ENCODE data around the gene MRPL48.
"Not testable (repeated sequence)": the region's sequence is repeated elsewhere in the genome, so short reads cannot be mapped to it uniquely, and the experiment has no call there.

Gene MRPL48

DNA sequence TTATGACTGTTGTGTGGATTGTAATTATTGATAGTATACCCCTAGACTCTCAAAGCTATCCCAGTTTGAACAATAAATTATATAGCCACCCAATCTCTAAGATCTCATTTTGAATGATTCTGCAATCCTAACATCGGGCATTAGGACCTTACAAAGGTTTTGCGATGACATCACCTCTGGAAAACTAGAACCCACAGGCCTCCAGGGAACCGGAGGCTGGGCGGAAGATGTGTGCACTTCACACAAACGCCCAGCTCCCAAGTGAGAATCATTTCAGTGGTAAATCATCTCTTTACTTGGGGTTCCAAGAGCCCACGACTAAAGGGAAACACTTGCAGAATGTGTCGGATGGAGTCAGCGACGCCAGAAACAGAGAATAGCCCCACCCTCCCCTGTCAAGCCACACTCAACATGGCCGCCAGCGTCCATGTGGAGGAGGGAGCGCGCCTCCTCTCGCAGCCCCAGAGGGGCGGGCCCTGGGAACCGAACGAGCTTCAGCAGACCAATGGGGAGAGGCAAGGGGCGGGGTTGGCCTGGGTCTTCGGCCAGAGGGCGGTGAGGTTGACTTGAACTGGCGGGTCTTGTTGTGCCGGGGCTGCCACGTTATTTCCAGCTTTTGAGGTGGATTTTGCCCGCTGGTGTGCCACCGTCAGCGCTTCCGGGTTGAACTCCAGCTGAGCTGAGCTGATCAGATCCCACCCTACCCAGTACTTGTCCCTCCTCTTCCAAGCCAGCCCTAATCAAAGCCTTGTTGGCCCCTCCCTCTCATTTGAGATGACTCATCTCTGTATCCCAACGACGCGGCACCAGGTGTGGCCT is 8.4 kb upstream of the MRPL48 start:
- DNase-seq (ENCODE audit: low read depth in 2 of 2): peak; percentile 85 to 97

DNA sequence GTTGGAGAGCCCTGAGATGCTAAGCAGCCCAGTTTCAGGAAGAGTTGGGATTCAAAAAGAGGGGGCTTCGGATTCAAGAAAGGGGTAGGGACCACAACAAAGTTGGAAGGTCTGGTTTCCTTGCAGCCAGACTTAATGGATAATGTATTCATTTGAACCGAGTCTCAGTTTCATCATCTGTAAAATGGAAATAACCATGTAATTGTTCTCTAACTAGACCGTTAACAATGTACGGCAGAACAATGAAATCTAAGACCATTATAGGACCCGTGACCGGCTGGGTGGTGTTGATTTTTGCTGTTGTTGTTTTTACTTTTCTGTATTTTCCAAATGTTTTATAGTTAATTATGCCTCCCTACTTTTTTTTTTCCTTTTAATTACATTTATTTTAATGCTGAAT is 6.4 kb upstream of the MRPL48 start:
- DNase-seq (ENCODE audit: low read depth in 2 of 2): no peak

DNA sequence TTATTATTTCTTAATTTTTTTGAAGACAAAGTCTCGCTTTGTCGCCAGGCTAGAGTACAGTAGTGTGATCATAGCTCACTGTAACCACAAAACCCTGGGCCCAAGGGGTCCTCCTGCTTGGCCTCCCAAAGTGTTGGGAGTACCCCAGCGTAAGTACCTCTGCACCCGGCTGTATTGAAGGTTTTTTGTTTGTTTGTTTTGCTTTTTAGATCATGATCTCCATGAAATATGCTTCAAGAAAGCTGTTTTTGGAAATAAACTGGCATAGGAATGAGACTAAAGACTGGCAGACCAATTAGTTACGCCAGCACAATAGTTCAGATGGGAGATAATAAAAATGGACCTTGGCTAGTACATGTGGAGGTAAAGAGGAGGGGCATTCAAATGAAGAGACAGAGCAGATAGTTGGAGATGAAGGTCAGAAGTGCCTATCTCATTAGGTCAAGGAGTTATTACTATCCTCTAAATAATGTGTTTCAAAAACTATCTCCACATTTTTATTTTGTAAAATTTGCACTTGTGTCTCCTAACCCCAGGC is 4.1 kb upstream of the MRPL48 start:
- no peak for DNase-seq (ENCODE audit: low read depth in 2 of 2)

DNA sequence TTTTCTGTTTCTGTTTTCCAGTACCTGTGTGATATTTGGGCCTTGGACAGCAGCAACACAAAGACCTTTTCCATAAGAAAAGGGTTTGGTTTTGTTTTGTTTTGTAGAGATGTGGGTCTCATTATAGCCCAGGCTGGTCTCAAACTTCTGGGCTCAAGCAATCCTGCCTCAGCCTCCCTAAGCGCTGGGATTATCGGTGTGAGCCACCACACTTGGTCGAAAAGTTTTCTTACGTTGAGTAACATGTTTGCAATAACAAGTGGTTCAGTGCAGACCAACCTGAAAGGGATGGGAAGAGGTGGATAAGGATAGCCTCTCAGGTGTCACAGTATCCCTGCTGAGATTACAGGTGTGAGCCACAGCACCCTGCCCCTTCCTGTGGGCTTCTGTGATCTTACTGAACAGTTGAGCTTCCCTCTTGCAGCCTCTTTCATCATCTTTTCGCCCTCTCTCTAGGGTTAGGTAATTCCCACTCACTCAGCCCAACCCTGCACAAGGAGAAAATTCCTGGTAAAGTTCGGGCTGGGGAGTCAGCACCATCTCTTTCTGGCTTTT is 3.5 kb upstream of the MRPL48 start:
- DNase-seq (ENCODE audit: low read depth in 2 of 2): no peak

DNA sequence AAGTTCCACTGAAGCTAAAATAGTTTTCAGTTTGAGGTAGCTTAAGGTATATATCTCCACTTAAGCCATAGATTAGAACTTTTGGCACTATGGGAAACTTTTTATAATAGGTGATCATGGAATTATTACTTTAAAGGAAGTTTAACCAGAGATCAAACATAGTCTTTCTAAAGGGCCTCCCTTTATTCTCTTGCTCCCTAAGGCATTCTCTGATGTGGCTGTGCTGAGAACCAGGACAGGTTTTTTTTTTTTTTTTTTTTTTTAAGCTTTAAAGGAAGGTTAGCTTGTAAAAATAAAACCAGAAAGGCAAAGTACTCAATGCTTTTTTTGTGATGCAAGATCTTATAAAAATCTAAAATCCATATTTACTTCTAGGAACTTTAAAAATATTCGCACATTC is 2.9 kb upstream of the MRPL48 start:
- DNase-seq (ENCODE audit: low read depth in 2 of 2): no peak

DNA sequence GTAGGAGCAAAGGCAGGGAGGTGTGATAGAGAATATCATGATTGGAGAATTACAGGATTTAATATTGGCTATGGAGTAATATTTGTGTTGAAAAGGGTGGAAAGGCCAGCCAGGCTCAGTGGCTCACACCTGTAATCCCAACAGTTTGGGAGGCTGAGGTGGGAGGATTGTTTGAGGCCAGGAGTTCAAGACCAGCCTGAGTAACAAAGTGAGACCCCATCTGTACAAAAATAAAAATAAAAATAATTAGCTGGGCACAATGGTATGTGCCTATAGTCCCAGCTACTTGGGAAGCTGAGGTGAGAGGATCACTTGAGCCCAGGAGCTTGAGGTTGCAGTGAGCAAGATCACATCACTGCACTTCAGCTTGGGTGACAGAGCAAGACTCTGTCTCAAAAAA is 2.2 kb upstream of the MRPL48 start:
- not testable (repeated sequence) for DNase-seq (ENCODE audit: low read depth in 2 of 2)

DNA sequence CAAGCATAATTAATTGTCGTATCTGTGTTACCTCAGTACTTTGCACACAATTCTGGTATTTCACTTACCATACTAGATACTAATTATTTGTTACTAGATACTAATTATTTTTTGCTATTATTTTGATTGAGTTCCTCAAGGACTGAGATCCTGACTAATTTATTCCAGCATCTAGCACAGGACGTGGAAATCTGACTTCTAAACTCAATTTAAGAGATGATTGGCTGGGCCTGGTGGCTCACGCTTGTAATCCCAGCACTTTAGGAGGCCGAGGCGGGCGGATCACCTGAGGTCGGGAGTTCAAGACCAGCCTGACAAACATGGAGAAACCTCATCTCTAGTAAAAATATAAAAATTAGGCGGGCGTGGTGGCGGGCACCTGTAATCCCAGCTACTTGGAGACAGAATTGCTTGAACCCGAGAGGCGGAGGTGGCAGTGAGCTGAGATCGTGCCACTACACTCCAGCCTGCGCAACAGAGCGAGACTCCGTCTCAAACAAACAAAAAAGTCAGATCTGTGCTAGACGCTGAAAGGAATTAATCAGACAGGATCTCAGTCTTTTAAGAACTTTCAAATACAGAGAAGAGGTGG is 527 bp upstream of the MRPL48 start:
- no peak for DNase-seq (ENCODE audit: low read depth in 2 of 2)

DNA sequence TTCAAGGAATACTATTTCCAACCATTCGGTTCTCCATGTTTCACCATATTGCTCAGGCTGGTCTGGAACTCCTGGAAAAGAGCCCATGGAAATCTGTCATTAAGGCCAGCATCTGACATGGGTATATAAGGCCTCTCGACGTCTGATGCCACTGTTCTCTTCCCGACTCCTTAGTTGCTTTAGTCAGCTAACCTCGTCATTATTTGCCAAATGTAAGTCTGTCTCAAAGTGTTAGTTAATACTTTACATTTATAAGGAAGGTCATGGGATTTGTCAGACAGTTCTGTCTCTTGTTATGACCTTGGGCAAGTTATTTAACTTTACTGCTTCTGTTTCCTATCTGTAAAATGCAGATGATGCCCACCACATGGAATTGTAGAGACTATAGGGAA is 1.6 kb downstream of the MRPL48 start:
- no peak for DNase-seq (ENCODE audit: low read depth in 2 of 2)

DNA sequence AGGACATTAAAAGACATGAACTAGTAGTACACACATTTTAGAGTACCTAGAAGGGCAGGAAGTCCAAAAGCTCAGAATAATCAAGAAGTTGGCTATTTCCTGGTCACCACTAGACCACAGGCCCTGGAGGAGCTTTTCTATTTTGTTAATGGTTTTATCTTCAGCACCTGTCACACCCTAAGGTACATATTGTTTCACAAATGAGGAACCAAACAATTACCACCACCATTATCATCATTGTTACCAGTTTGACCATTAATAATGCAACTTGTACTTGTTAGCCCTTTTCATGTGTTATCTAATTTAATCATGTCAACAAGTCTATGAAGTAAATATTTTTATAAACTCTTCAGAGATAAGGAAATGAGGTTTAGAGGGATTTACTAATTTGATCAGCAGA is 4.9 kb downstream of the MRPL48 start:
- DNase-seq (ENCODE audit: low read depth in 2 of 2): no peak

DNA sequence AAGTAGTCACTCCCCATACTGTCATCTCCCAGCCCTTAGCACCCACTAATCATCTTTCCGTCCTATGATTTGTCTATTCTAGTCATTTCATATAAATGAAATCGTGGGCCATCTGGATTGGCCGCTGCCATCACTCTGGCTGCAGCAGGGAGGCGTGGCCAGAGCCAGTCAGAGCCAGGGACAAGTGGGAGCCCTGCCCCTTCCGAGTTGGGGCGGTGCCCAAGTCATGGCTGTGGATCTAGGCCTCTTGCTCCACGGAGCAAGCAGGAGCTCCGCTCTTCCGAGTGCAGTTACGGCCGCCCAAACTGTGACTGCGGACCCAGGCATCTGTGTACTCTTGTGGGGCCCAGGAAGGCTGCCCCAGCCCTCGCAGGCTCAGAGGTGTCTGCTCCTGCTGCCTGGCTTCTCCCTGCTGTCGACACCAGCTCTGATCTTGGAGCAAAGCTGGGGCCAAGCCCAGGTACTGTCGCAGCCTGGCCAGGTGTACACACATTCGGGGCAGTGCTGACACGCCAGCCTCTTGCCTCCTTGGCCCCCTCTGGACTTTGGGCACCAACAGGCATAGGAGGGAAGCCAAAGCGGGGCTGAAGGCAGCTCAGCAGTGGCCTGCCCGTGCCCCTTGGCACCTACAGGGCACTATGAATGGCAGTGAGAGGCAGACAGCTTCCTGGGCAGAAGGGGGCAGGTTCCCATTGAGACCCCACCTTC is 8.4 kb downstream of the MRPL48 start:
- DNase-seq (ENCODE audit: low read depth in 2 of 2): no peak

DNA sequence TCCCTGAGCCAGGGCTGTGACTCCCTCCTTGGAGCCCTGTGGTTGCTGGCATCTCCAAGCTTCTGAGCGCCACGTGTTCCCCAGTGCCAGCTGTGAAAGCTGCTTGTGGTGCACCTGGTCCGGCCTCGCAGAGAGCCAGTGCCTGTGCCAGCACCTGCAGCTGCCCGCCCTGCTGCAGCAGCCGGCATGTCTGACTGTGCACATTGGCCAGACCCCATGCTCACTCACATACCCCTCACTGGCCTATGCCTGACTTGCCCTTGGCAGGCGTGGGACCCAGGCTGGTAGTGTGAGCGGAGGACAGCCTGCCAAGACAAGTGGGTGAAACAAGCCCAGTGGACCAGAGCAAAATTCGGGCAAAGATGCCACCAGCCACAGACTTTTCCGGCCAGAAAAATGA is 9.8 kb downstream of the MRPL48 start:
- no peak for DNase-seq (ENCODE audit: low read depth in 2 of 2)

DNA sequence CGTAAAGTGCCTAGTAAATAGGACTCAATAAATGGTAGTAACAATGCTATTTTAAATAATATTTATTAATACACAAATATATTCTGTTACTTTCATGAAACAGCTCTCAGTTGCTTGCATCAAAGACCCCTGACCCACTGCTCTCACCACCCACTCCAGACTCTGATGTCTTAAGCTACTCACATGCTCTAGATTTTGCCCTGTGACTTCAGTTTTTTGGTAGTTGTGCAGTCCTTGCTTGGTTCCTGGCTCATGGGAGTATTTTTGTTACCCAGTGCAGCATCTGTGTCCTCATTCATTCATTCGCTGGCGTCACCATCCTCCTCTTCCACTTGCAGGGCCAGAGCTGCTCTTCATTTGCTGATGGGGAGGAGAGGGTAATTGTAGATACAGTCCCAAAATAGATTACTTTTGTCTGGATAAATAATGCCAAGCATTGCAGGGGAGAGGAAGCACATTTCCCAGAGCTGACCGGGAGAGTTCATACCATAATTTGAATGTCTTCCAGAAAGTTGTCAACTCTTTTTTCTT is 12.7 kb downstream of the MRPL48 start:
- no peak for DNase-seq (ENCODE audit: low read depth in 2 of 2)

DNA sequence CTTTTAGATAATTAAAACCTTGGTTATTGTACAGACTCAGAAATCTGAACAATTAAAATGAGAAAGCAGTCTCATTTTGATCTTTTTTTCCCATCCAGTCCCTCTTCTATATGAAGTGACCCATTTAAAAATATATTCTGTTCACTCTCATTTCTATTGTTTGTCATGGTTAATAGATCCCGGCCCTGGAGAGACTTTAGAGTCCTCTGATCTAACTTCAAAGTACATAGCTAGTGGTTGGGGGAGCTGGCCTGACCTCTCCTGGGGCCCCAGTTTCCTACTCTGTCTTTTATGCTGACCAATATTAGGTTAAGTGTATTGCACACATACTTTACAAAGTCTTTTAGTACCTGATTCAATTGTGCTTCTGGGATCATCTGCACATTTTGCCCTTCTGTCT is 13.5 kb downstream of the MRPL48 start:
- no peak for DNase-seq (ENCODE audit: low read depth in 2 of 2)

DNA sequence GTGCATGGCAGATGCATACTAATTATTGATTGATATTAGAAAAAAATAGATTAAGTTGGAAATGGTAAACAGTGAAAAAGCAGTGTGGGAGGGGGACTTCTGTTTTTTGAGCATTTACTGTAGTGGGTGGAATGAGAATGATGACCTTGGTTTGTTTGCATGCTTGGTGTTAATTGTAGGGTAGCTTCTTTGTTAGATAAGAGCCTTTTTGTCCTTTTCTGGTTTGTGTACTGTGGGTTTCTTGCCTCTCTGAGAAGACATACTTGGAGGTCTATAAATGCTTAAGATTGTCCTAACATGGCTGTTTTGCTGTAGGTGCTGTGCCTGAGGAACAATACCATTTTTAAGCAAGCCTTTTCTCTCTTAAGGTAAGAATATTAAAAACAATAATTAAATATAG is 17.0 kb downstream of the MRPL48 start:
- DNase-seq (ENCODE audit: low read depth in 2 of 2): no peak

DNA sequence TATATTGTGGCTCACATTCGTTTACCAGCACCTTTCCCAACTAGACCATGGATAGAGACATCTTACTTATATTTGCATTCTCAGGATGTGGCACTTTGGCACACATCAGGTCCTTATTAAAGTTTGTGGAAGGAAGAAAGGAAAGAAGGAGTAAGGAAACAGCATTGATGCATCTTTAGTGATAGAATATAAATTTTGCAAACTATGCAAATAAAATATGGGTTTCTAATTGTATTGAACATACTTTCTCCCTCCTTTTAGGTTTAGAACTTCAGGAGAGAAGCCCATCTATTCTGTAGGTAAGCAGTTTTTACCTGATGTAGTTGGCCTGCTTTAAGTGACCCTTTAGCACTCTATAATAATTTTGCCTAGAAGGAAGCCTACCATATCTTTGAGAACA is 20.4 kb downstream of the MRPL48 start:
- DNase-seq (ENCODE audit: low read depth in 2 of 2): no peak

DNA sequence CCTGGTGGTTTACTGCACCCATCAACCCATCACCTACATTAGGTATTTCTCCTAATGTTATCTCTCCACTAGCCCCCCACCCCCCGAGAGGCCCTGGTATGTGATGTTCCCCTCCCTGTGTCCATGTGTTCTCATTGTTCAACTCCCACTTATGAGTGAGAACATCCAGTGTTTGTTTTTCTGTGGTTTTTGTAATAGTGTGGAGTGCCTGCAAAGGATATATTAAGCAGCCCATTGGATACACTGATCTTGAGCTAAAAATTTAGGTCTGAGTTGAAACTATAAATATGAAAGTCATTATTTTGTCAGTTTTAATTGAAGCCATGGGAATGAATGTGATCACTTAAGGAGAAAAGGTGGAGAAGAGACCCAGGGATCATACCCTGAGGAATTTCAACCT is 23.0 kb downstream of the MRPL48 start:
- DNase-seq (ENCODE audit: low read depth in 2 of 2): no peak

DNA sequence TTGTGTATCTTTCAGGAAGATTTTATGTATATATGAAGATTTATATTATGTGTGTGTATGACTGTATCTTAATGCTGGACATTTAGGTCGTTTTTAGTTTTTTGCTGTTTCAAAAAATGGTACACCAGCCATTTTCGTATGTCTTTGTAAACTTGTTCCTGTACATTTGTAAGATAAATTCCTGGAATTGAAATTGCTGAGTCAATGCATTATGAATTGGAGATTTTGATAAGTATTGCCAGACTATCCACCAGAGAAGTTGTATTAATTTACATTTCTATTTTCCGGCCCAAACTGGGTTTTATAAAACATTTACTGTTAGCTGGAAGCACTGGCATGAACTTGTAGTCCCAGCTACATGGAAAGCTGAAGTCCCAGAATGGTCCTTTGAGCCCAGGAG is 24.6 kb downstream of the MRPL48 start:
- no peak for DNase-seq (ENCODE audit: low read depth in 2 of 2)

DNA sequence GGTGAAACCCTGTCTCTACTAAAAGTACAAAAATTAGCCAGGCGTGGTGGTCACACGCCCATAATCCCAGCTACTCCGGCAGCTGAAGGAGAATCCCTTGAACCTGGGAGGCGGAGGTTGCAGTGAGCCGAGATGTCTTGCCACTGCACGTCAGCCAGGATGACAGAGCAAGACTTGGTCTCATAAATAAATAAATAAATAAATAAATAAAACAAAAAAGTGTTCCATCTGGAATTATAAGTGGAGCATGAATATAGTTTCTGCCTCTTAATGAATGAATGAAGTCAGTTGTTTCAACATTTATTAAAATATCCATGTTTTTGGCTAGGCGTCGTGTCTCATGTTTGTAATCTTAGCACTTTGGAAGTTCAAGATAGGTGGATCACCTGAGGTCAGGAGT is 27.1 kb downstream of the MRPL48 start:
- no peak for DNase-seq (ENCODE audit: low read depth in 2 of 2)

DNA sequence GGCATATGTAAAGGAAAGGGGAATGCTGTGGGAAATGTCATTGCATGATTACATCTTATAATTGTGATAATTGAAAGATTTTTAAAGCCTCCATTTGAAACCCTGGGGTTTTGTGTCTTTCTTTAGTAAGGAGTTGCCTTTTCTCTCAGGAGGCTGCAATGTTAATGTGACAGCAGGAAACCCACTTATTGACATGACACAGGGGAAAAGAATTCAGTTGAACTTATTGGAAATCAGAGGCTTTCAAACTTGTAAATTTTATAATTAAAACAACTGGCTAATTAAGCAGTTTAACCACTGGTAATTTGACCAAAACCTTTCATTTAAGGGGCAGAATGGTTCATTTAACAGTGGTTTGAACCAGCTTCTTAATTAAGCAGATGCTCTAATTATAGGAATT is 31.2 kb downstream of the MRPL48 start:
- DNase-seq (ENCODE audit: low read depth in 2 of 2): no peak

DNA sequence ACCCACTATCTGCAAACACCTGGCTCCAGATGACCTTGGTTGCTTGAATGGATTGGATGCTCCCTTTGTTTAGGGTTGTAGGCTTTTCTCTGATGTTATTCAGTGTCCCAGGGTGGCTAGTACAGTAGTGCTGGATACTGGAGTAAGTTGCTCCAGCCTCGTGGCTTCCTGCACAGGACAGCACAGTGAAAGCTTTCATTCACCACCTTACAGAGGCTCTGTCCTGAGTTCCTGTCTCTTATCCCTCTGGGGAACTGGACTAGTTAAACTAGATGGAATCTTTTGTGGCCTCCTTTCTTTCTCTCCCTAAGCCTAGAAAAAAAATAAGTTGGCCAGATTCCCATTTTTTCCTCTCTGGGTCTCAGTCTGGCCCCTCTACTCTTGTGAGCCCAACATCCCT is 42.6 kb downstream of the MRPL48 start:
- DNase-seq (ENCODE audit: low read depth in 2 of 2): no peak

DNA sequence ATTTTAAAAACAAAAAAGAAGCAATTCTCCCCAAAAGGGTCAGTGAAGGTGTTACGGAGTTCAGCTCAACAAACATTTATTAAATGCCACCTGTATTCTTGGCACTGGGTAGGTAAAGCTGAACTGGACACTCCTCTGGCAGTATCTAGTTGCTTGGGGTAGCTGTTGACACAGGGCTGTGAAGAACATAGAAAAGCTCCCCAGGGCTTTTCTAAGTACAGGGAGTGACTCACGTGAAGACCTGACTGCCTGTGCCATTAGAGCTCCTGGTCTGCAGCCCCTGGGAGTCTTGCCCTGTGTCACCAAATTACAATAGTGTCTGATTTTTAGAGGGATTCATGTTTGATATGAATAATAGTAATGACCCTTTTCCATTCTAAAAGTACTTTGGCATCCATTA is 45.4 kb downstream of the MRPL48 start:
- DNase-seq (ENCODE audit: low read depth in 2 of 2): no peak

DNA sequence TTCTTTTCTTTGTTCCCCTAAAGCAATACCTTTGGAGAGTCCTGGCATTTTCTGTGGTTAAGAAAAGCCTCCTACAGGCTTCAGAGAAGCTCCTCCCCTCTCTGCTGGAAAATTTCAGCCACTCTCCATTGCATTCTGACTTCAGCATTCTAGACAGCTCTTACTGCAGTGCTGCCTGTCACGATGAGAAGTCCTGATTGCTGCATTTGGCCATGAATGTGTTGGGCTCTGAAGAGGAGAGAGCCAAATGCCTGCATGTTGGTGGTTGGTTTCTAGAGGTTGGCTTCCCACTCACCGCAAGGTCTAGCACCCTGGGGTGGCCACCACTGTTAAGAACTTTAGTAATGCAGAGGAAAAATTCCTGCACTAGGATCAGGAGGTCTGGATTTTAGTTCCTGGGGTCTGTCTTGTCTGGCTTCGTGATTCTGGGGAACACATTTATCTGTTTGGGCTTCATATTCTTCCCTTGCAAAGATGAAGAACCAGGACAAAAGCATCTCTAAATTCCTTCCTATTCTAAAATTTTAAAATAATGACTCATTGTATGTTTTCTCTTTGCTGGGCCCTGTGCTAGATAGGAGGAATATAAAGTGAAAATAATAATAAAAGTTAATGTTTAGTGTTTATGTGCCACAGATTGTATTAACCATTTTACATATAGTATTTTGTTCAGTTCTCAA is 50.9 kb downstream of the MRPL48 start:
- no peak for DNase-seq (ENCODE audit: low read depth in 2 of 2)
